Upper lobe of left lung (tissue), 6 donors: ENCODE data around the gene TTLL6. TPM values are rescaled to one million over a fixed set of nuclear protein-coding genes. Genes with fewer than 3 reads are reported as not detected.

ENCODE experiments used
- ATAC-seq, 2 donors: fragments of 200-7000 bp; cut with Tn5 transposase; one replicate each; pipeline ENCODE4 v1.9.1; 2022; ENCODE audit warnings: mild to moderate bottlenecking in 2 of 2, moderate library complexity in 2 of 2; ENCODE audit not compliant: low FRiP score in 2 of 2
- DNase-seq, 2 donors: peaks; one replicate each; pipeline ENCODE4 v3.0.0-alpha.2; 2019 to 2020
- H3K27ac ChIP-seq, 4 donors: fragments of 200-600 bp; sonication (generic); one replicate each; pipeline ENCODE4 v1.5.1; 2016 to 2019
- H3K27me3 ChIP-seq, 4 donors: fragments of 200-600 bp; sonication (generic); one replicate each; pipeline ENCODE4 v1.5.1; 2017 to 2019
- H3K36me3 ChIP-seq, 4 donors: fragments of 200-600 bp; sonication (generic); one replicate each; pipeline ENCODE4 v1.5.1; 2016 to 2019
- H3K4me1 ChIP-seq, 4 donors: fragments of 200-600 bp; sonication (generic); one replicate each; pipeline ENCODE4 v1.5.1; 2018 to 2019
- H3K4me3 ChIP-seq, 4 donors: fragments of 200-600 bp; sonication (generic); one replicate each; pipeline ENCODE4 v1.5.1; 2017 to 2019; ENCODE audit warnings: mild to moderate bottlenecking in 2 of 4, moderate library complexity in 1 of 4
- H3K9me3 ChIP-seq, 4 donors: fragments of 200-600 bp; sonication (generic); one replicate each; pipeline ENCODE4 v1.5.1; 2018 to 2019
- EP300 ChIP-seq, 4 donors: sonication (generic); formaldehyde crosslinking; IDR thresholded peaks; one replicate each; pipeline ENCODE4 v1.5.1; 2017; ENCODE audit warnings: antibody characterized with exemption in 4 of 4, control low read depth in 2 of 4
- POLR2A ChIP-seq, 4 donors: fragments of 450-650 bp; IDR thresholded peaks; one replicate each; pipeline ENCODE4 v1.5.1; 2016 to 2017; ENCODE audit warnings: antibody characterized with exemption in 4 of 4, mild to moderate bottlenecking in 2 of 4
- POLR2AphosphoS5 ChIP-seq, 2 donors: sonication (generic); formaldehyde crosslinking; IDR thresholded peaks; one replicate each; pipeline ENCODE4 v1.5.1; 2017; ENCODE audit warnings: antibody characterized with exemption in 2 of 2
- WGBS, 2 donors: methylation state at CpG; one replicate each; pipeline ENCODE4 v1.1.5; 2017 to 2018; 5-methylcytosine and 5-hydroxymethylcytosine counted together
- total RNA-seq, 6 donors: library from RNA; depleted of rRNA in 4 of 6; stranded (reverse); fragments of >200 nt in 4 of 6; gene quantifications; one replicate each; pipeline versions ENCODE4 v1.1.0 to v1.2.1, GENCODE V29; 2016 to 2021
- TF ChIP-seq, protein P1 (sequence below), 6 experiments: fragments of 450-650 bp in 4 of 6; fragments of 200-600 bp in 2 of 6; sonication (generic) in 2 of 6; IDR thresholded peaks; one replicate each; pipeline ENCODE4 v1.5.1; 2016 to 2019; ENCODE audit warnings: antibody characterized with exemption in 6 of 6
- donor health status: DM: no; HTN: no; CAD: no; lungs with moderate emphysema.
- donor health status: DM: no; HTN: yes; CAD: no; lungs with severe emphysema.

TTLL6 gene
- total RNA-seq, 6 donors from 2014 or later = 0.69 to 12.1 (median 1.5) TPM

DNA sequence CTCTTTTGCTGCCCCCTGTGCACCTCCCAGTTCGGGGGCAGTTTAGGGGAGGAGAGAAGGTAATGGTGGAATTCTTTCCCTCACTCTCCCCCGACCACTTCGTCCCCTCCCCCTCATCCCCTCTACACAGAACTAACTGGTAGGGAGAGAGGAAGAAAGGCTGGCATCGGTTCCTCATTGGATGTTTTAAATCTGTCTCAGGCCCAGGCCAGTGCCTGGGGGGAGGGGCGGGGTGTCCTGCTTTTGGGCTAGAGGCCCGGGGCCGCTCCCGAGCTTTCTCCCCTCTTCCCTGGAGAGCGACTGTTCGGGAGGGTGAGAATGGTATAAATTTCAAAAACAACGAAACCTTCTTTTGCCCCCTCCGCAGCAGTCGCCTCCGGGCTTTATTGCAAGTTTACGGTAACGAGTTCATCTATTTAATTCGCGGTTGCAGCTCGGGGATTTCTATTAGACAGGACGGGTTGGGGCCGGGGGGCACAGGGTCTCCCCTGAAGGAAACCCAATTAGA lies 94.1 kb downstream of the TTLL6 start, which contains the start of gene PRAC2:
Gene PRAC2 (plus strand): TSS at position 271 of the 508 bp plus-strand sequence. CDS start 1,226 bp downstream, outside the sequence.
- WGBS, 2 donors = 1 to 5% methylated on average over 19 to 21 of the region's 21 CpGs
- Histone ChIP-seq H3K36me3 (no peaks in the 10 kb centered on the region), H3K27ac (no peak within 1 kb of the TSS), H3K27me3 (peaks cover 0 to 96% (median 68%) of the 10 kb centered on the region in 4 donors), H3K4me1 (peaks cover 29 to 37% (median 31%) of the 10 kb centered on the region in 4 donors), H3K4me3 (no peak within 1 kb of the TSS), H3K9me3 (no peaks in the 10 kb centered on the region)
- ATAC-seq (no peak), DNase-seq (no peak)
- TF ChIP-seq POLR2AphosphoS5 (IDR thresholded peaks at IDR 0.05) = no peak
- TF ChIP-seq, protein P1, sequence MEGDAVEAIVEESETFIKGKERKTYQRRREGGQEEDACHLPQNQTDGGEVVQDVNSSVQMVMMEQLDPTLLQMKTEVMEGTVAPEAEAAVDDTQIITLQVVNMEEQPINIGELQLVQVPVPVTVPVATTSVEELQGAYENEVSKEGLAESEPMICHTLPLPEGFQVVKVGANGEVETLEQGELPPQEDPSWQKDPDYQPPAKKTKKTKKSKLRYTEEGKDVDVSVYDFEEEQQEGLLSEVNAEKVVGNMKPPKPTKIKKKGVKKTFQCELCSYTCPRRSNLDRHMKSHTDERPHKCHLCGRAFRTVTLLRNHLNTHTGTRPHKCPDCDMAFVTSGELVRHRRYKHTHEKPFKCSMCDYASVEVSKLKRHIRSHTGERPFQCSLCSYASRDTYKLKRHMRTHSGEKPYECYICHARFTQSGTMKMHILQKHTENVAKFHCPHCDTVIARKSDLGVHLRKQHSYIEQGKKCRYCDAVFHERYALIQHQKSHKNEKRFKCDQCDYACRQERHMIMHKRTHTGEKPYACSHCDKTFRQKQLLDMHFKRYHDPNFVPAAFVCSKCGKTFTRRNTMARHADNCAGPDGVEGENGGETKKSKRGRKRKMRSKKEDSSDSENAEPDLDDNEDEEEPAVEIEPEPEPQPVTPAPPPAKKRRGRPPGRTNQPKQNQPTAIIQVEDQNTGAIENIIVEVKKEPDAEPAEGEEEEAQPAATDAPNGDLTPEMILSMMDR (IDR thresholded peaks at IDR 0.05) = no peak

DNA sequence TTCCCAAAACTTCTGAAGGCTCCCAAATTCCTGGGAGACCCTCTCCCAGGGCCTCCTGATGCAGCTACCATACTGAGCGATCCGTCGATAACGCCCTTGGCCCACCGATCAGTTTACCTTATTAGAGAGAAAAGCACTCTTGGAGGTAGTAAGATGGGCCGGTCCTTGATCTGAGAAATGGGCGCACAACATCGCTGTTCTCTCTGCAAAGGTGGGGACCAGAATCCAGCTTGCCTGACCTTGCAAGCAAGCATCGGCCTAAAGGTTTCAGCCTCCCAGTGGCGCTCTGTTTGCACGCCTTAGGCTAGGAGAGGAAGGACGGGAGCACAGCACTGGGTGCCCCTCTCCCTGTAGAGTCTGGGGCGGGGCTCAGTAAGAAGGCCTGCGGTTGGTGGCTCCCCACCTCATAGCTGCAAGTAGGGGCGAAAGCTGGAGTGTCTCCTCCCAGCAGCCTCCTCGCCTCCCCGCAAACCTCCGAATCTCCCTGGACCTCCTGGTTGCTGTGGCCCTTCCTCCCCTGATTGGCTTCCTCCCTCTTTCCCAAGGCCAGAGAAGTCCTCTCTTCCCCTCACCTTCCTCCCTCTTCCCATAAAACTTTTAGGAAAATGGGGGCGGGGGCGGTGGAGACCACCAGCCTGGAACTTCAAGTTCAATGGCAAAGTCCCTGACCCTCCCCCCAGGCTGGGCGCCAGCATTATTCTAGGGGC lies 94.7 kb downstream of the TTLL6 start, which contains the start of gene PRAC1:
Gene PRAC1 (minus strand): TSS at position 318 of the 707 bp plus-strand sequence. CDS start 126 bp downstream, at position 192.
- H3K9me3 ChIP-seq = no peaks in the 10 kb centered on the region
- WGBS, 2 donors = 8 to 16% methylated on average over 14 to 18 of the region's 21 CpGs
- DNase-seq = no peak
- H3K36me3 ChIP-seq = no peaks in the 10 kb centered on the region
- H3K4me1 ChIP-seq = peaks cover 29 to 37% (median 31%) of the 10 kb centered on the region in 4 donors
- no peak within 1 kb of the TSS for H3K4me3 ChIP-seq
- H3K27ac ChIP-seq = no peak within 1 kb of the TSS
- TF ChIP-seq EP300 (IDR thresholded peaks at IDR 0.05) (no peak), POLR2A (IDR thresholded peaks at IDR 0.05) (no peak), POLR2AphosphoS5 (IDR thresholded peaks at IDR 0.05) (no peak)
- TF ChIP-seq, protein P1 (IDR thresholded peaks at IDR 0.05) = no peak
- H3K27me3 ChIP-seq = peaks cover 0 to 94% (median 66%) of the 10 kb centered on the region in 4 donors
- no peak for ATAC-seq

DNA sequence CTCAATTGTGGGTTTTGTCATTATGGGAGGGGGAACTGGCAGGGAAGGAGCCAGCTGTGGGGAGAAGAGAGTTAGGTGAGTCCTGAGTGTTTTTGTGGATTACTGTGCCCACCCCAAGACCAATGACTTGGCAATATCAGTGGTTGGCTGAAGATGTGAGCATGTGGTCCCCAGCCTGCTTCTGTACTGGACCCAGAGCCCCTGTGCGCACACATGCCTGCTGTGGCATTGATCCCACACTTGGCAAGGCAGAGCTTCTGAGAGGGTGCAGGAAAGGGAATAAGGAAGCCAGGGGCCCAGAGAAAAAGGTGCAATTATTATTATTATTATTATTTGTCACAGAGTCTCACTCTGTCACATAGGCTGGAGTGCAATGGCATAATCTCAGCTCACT lies 96.0 kb downstream of the TTLL6 start:
- H3K9me3 ChIP-seq = no peaks in the 10 kb centered on the region
- no peak for ATAC-seq
- no peak for DNase-seq

DNA sequence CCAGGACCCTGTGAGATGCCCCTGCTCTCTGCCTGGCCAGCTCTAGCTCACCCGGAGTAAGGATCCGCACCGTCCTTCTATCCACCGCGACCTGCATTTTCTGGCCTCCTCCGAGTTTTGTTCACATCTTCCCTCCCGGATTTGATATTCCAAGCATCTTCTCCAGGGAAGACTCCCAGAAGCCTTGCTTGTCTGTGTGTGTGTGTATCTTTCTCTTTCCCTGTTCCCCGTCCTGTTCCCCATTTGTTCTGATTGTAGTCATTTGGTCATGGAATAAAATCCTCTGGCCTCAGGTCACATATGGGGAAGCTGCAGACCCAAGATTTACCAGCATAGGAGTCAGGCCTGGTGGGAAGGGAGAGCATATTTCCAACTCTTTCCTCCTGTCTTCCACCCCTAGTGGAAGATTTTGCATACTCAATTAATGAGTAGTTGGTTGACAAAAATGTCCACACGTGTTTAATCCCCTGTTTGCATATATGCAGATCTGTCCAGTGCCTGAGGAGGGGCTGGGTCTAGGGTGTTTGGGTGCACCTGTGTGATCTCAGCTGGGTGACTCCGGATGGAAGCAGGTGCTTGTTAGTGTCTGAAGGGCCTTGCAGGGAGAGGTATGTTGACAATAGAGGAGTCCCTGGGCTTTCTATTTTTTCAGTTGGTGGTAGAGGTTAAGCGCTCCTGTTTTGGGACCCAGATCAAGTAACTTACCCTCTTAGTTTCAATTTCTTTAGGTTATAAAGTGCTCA lies 96.6 kb downstream of the TTLL6 start:
- WGBS, 2 donors = 19 to 21% methylated on average over 10 to 11 of the region's 11 CpGs
- DNase-seq = no peak
- no peak for TF ChIP-seq EP300 (IDR thresholded peaks at IDR 0.05)
- TF ChIP-seq, protein P1 (IDR thresholded peaks at IDR 0.05) = no peak
- no peak for TF ChIP-seq POLR2A (IDR thresholded peaks at IDR 0.05)
- TF ChIP-seq POLR2AphosphoS5 (IDR thresholded peaks at IDR 0.05) = no peak
- Histone ChIP-seq H3K9me3 (no peaks in the 10 kb centered on the region), H3K27ac (no peak overlapping the region), H3K4me1 (peaks cover 29 to 37% (median 31%) of the 10 kb centered on the region in 4 donors), H3K27me3 (peaks cover 0 to 90% (median 58%) of the 10 kb centered on the region in 4 donors), H3K4me3 (no peak overlapping the region), H3K36me3 (no peaks in the 10 kb centered on the region)
- ATAC-seq = no peak

More for the DNA sequence above, 96.0 kb downstream of the TTLL6 start:
- Histone ChIP-seq H3K27me3 (peaks cover 0 to 91% (median 63%) of the 10 kb centered on the region in 4 donors), H3K4me1 (peaks cover 29 to 37% (median 31%) of the 10 kb centered on the region in 4 donors), H3K4me3 (no peak overlapping the region), H3K36me3 (no peaks in the 10 kb centered on the region), H3K27ac (no peak overlapping the region)
- WGBS, 2 donors = 50 to 56% methylated on average over 1 of the region's 1 CpG
- no peak for TF ChIP-seq EP300 (IDR thresholded peaks at IDR 0.05)
- TF ChIP-seq, protein P1 (IDR thresholded peaks at IDR 0.05) = no peak
